ENCODE data around the gene EML1. TPM values are rescaled to one million over a fixed set of nuclear protein-coding genes. Genes with fewer than 3 reads are reported as not detected.
"Not testable (repeated sequence)": the region's sequence is repeated elsewhere in the genome, so short reads cannot be mapped to it uniquely, and the experiment has no call there.

The EML1 gene
- total RNA-seq, 4 donors from 2014 or later, result 92.3 to 131 (median 119) TPM

GRCh38 chr14:99949011-99949732, 156.0 kb downstream of the EML1 start:
- H3K27ac ChIP-seq (replicated peaks in 1 of 4); H3K36me3 ChIP-seq; H3K4me3 ChIP-seq; intact Hi-C loops (cut with DNase I); H3K27me3 ChIP-seq; H3K9me3 ChIP-seq; DNase-seq (ENCODE audit: extremely low spot score): not testable (repeated sequence)
- peaks cover 11 to 50% (median 35%) of the 10 kb centered on the region in 4 donors for H3K4me1 ChIP-seq
- peak in 1 of 2 donors; percentile 17 for TF ChIP-seq POLR2AphosphoS5 (IDR thresholded peaks at IDR 0.05)
- 52% methylated on average over 7 of the region's 19 CpGs for WGBS

GRCh38 chr14:99950181-99950580, 157.0 kb downstream of the EML1 start:
- no peak for TF ChIP-seq POLR2A (IDR thresholded peaks at IDR 0.05; ENCODE audit: low read depth)
- TF ChIP-seq POLR2AphosphoS5 (IDR thresholded peaks at IDR 0.05), result no peak
- TF ChIP-seq CTCF (IDR thresholded peaks at IDR 0.05), result no peak
- no peak for TF ChIP-seq EP300 (IDR thresholded peaks at IDR 0.05)
- intact Hi-C loops (cut with DNase I), result no loop called here
- no peak for DNase-seq (ENCODE audit: extremely low spot score)

GRCh38 chr14:99951085-99951484, 157.9 kb downstream of the EML1 start:
- no peak for DNase-seq (ENCODE audit: extremely low spot score)
- 79% methylated on average over 8 of the region's 8 CpGs for WGBS
- no peak overlapping the region for H3K27ac ChIP-seq (replicated peaks in 1 of 4)
- intact Hi-C loops (cut with DNase I), result no loop called here
- H3K9me3 ChIP-seq, result no peaks in the 10 kb centered on the region
- no peak overlapping the region for H3K4me3 ChIP-seq
- no peaks in the 10 kb centered on the region for H3K36me3 ChIP-seq
- H3K4me1 ChIP-seq, result peaks cover 11 to 52% (median 33%) of the 10 kb centered on the region in 4 donors
- peaks cover 0 to 8% (median 0%) of the 10 kb centered on the region in 4 donors for H3K27me3 ChIP-seq
- no peak for TF ChIP-seq POLR2AphosphoS5 (IDR thresholded peaks at IDR 0.05)
- TF ChIP-seq POLR2A (IDR thresholded peaks at IDR 0.05; ENCODE audit: low read depth), result no peak
- TF ChIP-seq EP300 (IDR thresholded peaks at IDR 0.05), result no peak
- TF ChIP-seq CTCF (IDR thresholded peaks at IDR 0.05), result no peak

More at GRCh38 chr14:99950181-99950580, 157.0 kb downstream of the EML1 start:
- no peak overlapping the region for H3K27ac ChIP-seq (replicated peaks in 1 of 4)
- WGBS, result 70% methylated on average over 6 of the region's 8 CpGs
- H3K27me3 ChIP-seq, result peaks cover 0 to 8% (median 0%) of the 10 kb centered on the region in 4 donors
- no peaks in the 10 kb centered on the region for H3K9me3 ChIP-seq
- no peak overlapping the region for H3K4me3 ChIP-seq
- no peaks in the 10 kb centered on the region for H3K36me3 ChIP-seq
- H3K4me1 ChIP-seq, result peaks cover 11 to 54% (median 33%) of the 10 kb centered on the region in 4 donors

GRCh38 chr14:99952039-99952438, 158.8 kb downstream of the EML1 start:
- Histone ChIP-seq H3K36me3 (no peaks in the 10 kb centered on the region), H3K9me3 (no peaks in the 10 kb centered on the region), H3K4me1 (peaks cover 4 to 43% (median 24%) of the 10 kb centered on the region in 4 donors), H3K27ac (replicated peaks in 1 of 4) (no peak overlapping the region), H3K4me3 (no peak overlapping the region), H3K27me3 (peaks cover 0 to 8% (median 0%) of the 10 kb centered on the region in 4 donors)
- no peak for TF ChIP-seq EP300 (IDR thresholded peaks at IDR 0.05)
- no peak for TF ChIP-seq POLR2AphosphoS5 (IDR thresholded peaks at IDR 0.05)
- no peak for TF ChIP-seq POLR2A (IDR thresholded peaks at IDR 0.05; ENCODE audit: low read depth)
- no peak for TF ChIP-seq CTCF (IDR thresholded peaks at IDR 0.05)
- intact Hi-C loops (cut with DNase I), result no loop called here
- 94% methylated on average over 4 of the region's 4 CpGs for WGBS
- DNase-seq (ENCODE audit: extremely low spot score), result no peak

GRCh38 chr14:99952453-99952852, 159.2 kb downstream of the EML1 start:
- H3K9me3 ChIP-seq, result no peaks in the 10 kb centered on the region
- intact Hi-C loops (cut with DNase I), result no loop called here
- 33% methylated on average over 2 of the region's 2 CpGs for WGBS
- H3K27me3 ChIP-seq, result peaks cover 0 to 8% (median 0%) of the 10 kb centered on the region in 4 donors
- H3K27ac ChIP-seq (replicated peaks in 1 of 4), result no peak overlapping the region
- no peak for TF ChIP-seq POLR2A (IDR thresholded peaks at IDR 0.05; ENCODE audit: low read depth)
- no peak for TF ChIP-seq POLR2AphosphoS5 (IDR thresholded peaks at IDR 0.05)
- no peak for TF ChIP-seq CTCF (IDR thresholded peaks at IDR 0.05)
- TF ChIP-seq EP300 (IDR thresholded peaks at IDR 0.05), result no peak
- peaks cover 0 to 39% (median 20%) of the 10 kb centered on the region in 4 donors for H3K4me1 ChIP-seq
- no peak for DNase-seq (ENCODE audit: extremely low spot score)
- H3K4me3 ChIP-seq, result no peak overlapping the region
- no peaks in the 10 kb centered on the region for H3K36me3 ChIP-seq

Data from esophagus muscularis mucosa (tissue), 4 donors.